Calu3 (cell line): Measurements from ENCODE around the gene NUAK2. TPM values are rescaled to one million over a fixed set of nuclear protein-coding genes. Genes with fewer than 3 reads are reported as not detected.

Experiments
- BruUV-seq: library from RNA; stranded (reverse); fragments of 400-500 nt; replicated peaks from 2 replicates; lab custom pipeline; 2021; lab: Mats Ljungman, UMichigan
- CTCF ChIA-PET: fragments of 300-600 bp; sonication (Branson Sonifier 250); formaldehyde crosslinking; loops from one replicate; lab custom pipeline; 2022; ENCODE audit warnings: antibody characterized with exemption; lab: Charles Lee
- DNase-seq: peaks from one replicate; pipeline ENCODE4 v3.0.0; 2022
- H3K27ac Mint-ChIP-seq: one replicate; pipeline ENCODE4 v1.8.0; 2022; ENCODE audit warnings: mixed read lengths; ENCODE audit not compliant: unreplicated experiment
- H3K27me3 Mint-ChIP-seq: one replicate; pipeline ENCODE4 v1.8.0; 2022; ENCODE audit warnings: mixed read lengths; ENCODE audit not compliant: unreplicated experiment
- H3K36me3 Mint-ChIP-seq: one replicate; pipeline ENCODE4 v1.8.0; 2022; ENCODE audit warnings: mild to moderate bottlenecking, moderate library complexity, mixed read lengths; ENCODE audit not compliant: insufficient read depth, unreplicated experiment
- H3K4me1 Mint-ChIP-seq: one replicate; pipeline ENCODE4 v1.8.0; 2022; ENCODE audit warnings: mild to moderate bottlenecking, low read depth, mixed read lengths; ENCODE audit not compliant: unreplicated experiment
- H3K4me3 Mint-ChIP-seq: one replicate; pipeline ENCODE4 v1.8.0; 2022; ENCODE audit warnings: mild to moderate bottlenecking, low read depth, moderate library complexity, mixed read lengths; ENCODE audit not compliant: unreplicated experiment
- H3K9me3 Mint-ChIP-seq: one replicate; pipeline ENCODE4 v1.8.0; 2022; ENCODE audit warnings: low read depth, mixed read lengths; ENCODE audit not compliant: unreplicated experiment
- intact Hi-C: fragments of 100-400 bp; cut with micrococcal nuclease; formaldehyde crosslinking; loops from one replicate; pipeline ENCODE4 v1.10.0; 2022; ENCODE audit not compliant: unreplicated experiment
- total RNA-seq: library from RNA; stranded (reverse); gene quantifications from 2 replicates; pipeline ENCODE4 v1.2.3, GENCODE V29; 2022
- TF ChIP-seq, protein P1 (sequence below): fragments of 200-600 bp; IDR thresholded peaks from one replicate; pipeline ENCODE4 v1.8.0; 2022; ENCODE audit warnings: antibody characterized with exemption; ENCODE audit not compliant: unreplicated experiment

NUAK2 gene
- total RNA-seq, 1 experiment from 2014 or later, result 3.7 TPM

DNA sequence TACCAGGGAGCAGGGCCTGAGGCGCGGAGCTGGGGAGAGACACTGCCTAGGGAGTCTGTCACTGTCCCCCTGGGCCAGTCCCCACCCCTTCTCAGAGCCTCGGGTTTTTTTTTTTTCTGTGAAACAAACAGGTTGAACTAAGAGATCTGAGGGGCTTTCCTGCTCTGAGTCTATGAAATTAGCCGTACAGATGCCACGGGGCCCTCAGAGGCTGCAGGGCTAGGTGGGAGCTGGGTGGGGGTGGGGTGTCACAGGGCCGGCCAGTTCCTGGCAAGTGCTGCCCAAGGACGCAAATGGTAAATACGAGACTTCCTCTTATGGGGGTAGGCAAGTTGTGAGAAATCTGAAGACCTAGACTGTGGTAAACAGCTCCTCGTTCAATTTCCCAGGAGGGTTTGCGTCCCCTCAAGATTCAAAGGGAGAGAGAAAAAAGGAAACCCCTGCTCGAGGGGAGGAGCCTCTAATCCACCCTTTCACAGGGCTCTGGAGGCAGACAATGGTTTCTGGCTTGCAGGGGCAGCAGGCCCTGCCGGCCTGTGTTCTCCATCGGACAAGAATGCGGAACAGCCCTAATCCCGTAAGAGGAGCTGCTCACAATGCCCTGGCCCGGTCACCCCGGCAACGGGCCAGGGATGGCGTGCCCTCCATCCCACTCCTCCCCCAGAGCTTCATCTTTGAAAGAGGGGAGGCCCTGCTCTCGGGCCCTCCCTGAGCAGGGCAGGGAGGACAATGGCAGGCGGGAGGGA, 7.8 kb downstream of the NUAK2 start:
- no peak for DNase-seq
- H3K4me3 Mint-ChIP-seq, result no peak overlapping the region
- intact Hi-C loops, result no loop called here
- H3K27ac Mint-ChIP-seq, result no peak overlapping the region
- no peaks in the 10 kb centered on the region for H3K9me3 Mint-ChIP-seq
- H3K4me1 Mint-ChIP-seq, result peaks cover 37% of the 10 kb centered on the region
- H3K36me3 Mint-ChIP-seq, result peaks cover 4% of the 10 kb centered on the region
- H3K27me3 Mint-ChIP-seq, result no peaks in the 10 kb centered on the region
- TF ChIP-seq, protein P1, sequence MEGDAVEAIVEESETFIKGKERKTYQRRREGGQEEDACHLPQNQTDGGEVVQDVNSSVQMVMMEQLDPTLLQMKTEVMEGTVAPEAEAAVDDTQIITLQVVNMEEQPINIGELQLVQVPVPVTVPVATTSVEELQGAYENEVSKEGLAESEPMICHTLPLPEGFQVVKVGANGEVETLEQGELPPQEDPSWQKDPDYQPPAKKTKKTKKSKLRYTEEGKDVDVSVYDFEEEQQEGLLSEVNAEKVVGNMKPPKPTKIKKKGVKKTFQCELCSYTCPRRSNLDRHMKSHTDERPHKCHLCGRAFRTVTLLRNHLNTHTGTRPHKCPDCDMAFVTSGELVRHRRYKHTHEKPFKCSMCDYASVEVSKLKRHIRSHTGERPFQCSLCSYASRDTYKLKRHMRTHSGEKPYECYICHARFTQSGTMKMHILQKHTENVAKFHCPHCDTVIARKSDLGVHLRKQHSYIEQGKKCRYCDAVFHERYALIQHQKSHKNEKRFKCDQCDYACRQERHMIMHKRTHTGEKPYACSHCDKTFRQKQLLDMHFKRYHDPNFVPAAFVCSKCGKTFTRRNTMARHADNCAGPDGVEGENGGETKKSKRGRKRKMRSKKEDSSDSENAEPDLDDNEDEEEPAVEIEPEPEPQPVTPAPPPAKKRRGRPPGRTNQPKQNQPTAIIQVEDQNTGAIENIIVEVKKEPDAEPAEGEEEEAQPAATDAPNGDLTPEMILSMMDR, result no peak
- no TSS peak for BruUV-seq
- CTCF ChIA-PET, result interaction anchor here (0.9 kb wide), 1 partner anchor 36 kb away, joined by 3 read pairs; no protein-coding TSS in a partner anchor

DNA sequence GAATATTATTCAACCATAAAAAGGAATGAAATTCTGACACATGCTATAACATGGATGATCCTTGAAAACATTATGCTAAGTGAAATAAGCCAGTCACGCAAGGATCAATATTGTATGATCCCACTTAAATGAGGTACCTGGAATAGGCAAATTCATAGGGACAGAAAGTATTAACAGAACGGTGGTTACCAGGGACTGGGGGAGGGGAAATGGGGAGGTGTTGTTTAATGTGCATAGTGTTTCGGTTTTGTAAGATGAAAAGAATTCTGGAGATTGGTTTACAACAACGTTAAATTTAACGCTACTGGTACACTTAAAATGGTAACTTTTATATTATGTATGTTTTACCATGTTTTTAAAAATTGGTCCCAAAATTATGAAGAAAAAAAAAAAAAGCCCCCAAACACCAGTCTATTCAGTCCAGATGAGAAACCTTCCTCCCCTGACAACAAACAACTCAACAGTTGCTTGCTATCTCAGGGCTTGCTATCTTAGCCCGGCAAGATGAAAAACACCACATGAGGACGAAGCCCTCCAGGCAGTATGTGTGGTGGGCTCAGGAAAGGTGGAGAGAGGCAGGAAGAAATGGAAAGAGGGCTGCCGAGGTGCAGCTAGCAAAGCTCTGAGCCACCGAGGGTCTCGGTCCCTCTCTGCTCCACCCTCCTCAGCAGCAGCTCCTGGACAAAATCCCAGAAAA, 8.5 kb downstream of the NUAK2 start:
- Mint-ChIP-seq H3K4me1 (peaks cover 30% of the 10 kb centered on the region), H3K36me3 (peaks cover 4% of the 10 kb centered on the region), H3K27ac (no peak overlapping the region), H3K9me3 (no peaks in the 10 kb centered on the region), H3K4me3 (no peak overlapping the region), H3K27me3 (no peaks in the 10 kb centered on the region)
- DNase-seq, result no peak
- no TSS peak for BruUV-seq
- TF ChIP-seq, protein P1, result no peak
- CTCF ChIA-PET, result interaction anchor here (0.9 kb wide), 1 partner anchor 35 kb away, joined by 3 read pairs; no protein-coding TSS in a partner anchor
- intact Hi-C loops, result no loop called here

DNA sequence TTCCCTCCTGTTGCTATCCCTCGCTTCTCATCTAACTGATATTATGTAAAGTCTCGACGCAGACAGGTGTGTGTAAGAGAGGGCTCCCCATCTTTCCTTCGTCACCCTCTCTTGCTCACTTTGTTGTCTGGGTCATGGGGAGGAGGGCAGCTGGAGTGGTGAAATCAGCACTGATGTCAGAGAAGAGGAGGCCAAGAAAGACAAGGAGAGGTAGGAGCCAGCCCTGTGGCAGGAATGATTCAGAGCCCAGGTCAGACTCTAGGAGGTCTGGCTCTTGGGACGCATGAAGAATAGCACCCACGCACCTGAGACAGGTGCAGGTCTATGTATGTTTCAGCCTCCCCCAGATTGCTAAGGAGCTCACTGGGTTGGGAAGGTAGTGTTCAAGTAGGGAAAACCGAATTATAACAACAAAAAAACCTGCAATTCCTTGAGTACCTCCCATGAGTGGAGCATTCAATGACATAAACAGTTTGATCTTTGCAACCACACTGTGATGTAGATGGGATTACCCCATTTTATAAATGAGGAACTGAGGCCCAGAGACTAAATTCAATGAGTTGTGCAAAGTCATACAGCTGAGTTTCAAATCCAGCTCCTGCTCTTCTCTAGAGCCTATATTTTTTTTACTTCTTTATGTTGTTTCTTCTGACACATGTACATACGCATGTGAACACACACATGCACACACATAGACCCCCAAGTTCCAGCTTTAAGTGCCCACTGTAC, 10.4 kb downstream of the NUAK2 start:
- no TSS peak for BruUV-seq
- no peaks in the 10 kb centered on the region for H3K9me3 Mint-ChIP-seq
- DNase-seq, result no peak

DNA sequence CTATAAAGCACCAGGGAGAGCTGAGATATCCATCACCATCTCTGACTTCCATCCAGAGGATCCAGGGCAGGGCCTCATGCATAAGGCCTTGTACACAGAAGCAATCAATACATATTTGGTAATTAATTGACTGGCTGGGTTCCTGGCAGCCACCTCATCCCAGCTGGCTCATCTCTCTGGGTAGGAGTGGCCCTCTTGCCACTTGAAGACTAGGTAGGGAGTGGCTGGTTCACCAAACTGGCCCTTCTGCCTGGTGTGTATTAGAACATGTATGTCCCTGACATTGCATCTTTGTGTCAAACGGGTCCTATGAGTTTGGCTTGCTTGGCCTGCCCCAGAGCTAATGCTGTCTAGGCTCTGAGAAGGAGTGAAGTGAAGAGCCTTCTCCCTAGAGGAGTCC, 11.8 kb downstream of the NUAK2 start:
- Mint-ChIP-seq H3K4me1 (peaks cover 12% of the 10 kb centered on the region), H3K9me3 (no peaks in the 10 kb centered on the region), H3K36me3 (peaks cover 10% of the 10 kb centered on the region), H3K27ac (no peak overlapping the region), H3K4me3 (no peak overlapping the region), H3K27me3 (no peaks in the 10 kb centered on the region)
- CTCF ChIA-PET, result interaction anchor here (1.3 kb wide), 1 partner anchor 36 kb away, joined by 6 read pairs; no protein-coding TSS in a partner anchor
- intact Hi-C loops, result no loop called here
- no peak for DNase-seq
- TF ChIP-seq, protein P1, result no peak
- BruUV-seq, result no TSS peak

More for the DNA sequence above, 10.4 kb downstream of the NUAK2 start:
- Mint-ChIP-seq H3K27me3 (no peaks in the 10 kb centered on the region), H3K4me3 (no peak overlapping the region), H3K4me1 (peaks cover 12% of the 10 kb centered on the region), H3K27ac (no peak overlapping the region), H3K36me3 (peaks cover 4% of the 10 kb centered on the region)
- TF ChIP-seq, protein P1, result no peak
- intact Hi-C loops, result no loop called here
- CTCF ChIA-PET, result no interaction called here
